ENCODE measurements around the gene USP15.

The USP15 gene

GRCh38 chr12:62435303-62436163 is 175.3 kb downstream of the USP15 start:
- TF ChIP-seq CTCF (IDR thresholded peaks at IDR 0.05; ENCODE audit: low read depth, low read length), result peak; percentile 25; the same call in 1 of the 2 replicates
- TF ChIP-seq EZH2phosphoT487 (IDR thresholded peaks at IDR 0.05; ENCODE audit: low read depth), result no peak
- Histone ChIP-seq H4K20me1 (ENCODE audit: insufficient read depth, low read length) (no peaks in the 10 kb centered on the region), H3K79me2 (ENCODE audit: low read length) (no peaks in the 10 kb centered on the region), H3K9me3 (ENCODE audit: insufficient read depth, low read length) (no peaks in the 10 kb centered on the region), H3K27ac (ENCODE audit: low read length) (no peak overlapping the region), H3K36me3 (replicated peaks; ENCODE audit: low read depth, low read length) (no peaks in the 10 kb centered on the region), H3K27me3 (ENCODE audit: low read depth, low read length) (peaks cover 5% of the 10 kb centered on the region; the same call in 1 of the 2 replicates), H2AFZ (ENCODE audit: low read depth, low read length) (peak overlapping the region; percentile 87), H3K4me3 (ENCODE audit: low read length) (peak overlapping the region; percentile 74), H3K4me2 (ENCODE audit: low read length) (peak overlapping the region; percentile 72), H3K9ac (ENCODE audit: low read length) (0 out of 2 replicates have a peak overlapping the region, but pooled peaks have one; percentile 15), H3K4me1 (ENCODE audit: low read length) (0 out of 2 replicates have a peak, but pooled peaks cover 3% of the 10 kb centered on the region)

DNA sequence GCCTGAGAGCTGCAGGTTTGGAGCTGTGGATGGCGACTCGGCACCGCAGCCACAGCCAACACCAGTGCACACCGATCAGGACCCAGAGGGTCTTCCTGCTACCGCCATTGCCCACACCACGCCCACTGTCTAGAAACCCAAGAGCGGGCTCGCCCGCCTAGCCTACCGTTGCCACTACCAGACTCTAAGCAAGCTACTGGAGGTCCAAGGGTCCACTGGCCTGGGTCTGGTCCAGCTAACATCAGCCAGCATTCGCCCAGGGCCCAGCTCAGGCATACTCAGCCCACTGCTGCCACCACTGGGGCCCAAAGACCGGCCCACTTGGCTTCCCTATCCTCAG is 175.9 kb downstream of the USP15 start:
- Histone ChIP-seq H3K9ac (ENCODE audit: low read length) (no peak overlapping the region), H2AFZ (ENCODE audit: low read depth, low read length) (no peak overlapping the region), H3K9me3 (ENCODE audit: insufficient read depth, low read length) (no peaks in the 10 kb centered on the region), H3K27me3 (ENCODE audit: low read depth, low read length) (peaks cover 3% of the 10 kb centered on the region; the same call in 1 of the 2 replicates), H3K4me1 (ENCODE audit: low read length) (0 out of 2 replicates have a peak, but pooled peaks cover 3% of the 10 kb centered on the region), H3K79me2 (ENCODE audit: low read length) (no peaks in the 10 kb centered on the region), H4K20me1 (ENCODE audit: insufficient read depth, low read length) (no peaks in the 10 kb centered on the region), H3K4me2 (ENCODE audit: low read length) (peak overlapping the region; percentile 72; the same call in 1 of the 2 replicates), H3K4me3 (ENCODE audit: low read length) (no peak overlapping the region), H3K27ac (ENCODE audit: low read length) (no peak overlapping the region), H3K36me3 (replicated peaks; ENCODE audit: low read depth, low read length) (no peaks in the 10 kb centered on the region)
- TF ChIP-seq CTCF (IDR thresholded peaks at IDR 0.05; ENCODE audit: low read depth, low read length) (no peak), EZH2phosphoT487 (IDR thresholded peaks at IDR 0.05; ENCODE audit: low read depth) (no peak)

- TF ChIP-seq CTCF (IDR thresholded peaks at IDR 0.05; ENCODE audit: low read depth, low read length) (peak; percentile 90), EZH2phosphoT487 (IDR thresholded peaks at IDR 0.05; ENCODE audit: low read depth) (no peak)
- 0 out of 2 replicates have a peak, but pooled peaks cover 3% of the 10 kb centered on the region for H3K9me3 ChIP-seq (ENCODE audit: insufficient read depth, low read length)
- H3K4me3 ChIP-seq (ENCODE audit: low read length), result no peak overlapping the region
- no peaks in the 10 kb centered on the region for H3K27me3 ChIP-seq (ENCODE audit: low read depth, low read length)
- no peak overlapping the region for H3K27ac ChIP-seq (ENCODE audit: low read length)
- no peaks in the 10 kb centered on the region for H3K79me2 ChIP-seq (ENCODE audit: low read length)
- peak overlapping the region; percentile 29 for H2AFZ ChIP-seq (ENCODE audit: low read depth, low read length)
- no peak overlapping the region for H3K9ac ChIP-seq (ENCODE audit: low read length)
- H4K20me1 ChIP-seq (ENCODE audit: insufficient read depth, low read length), result no peaks in the 10 kb centered on the region
- no peaks in the 10 kb centered on the region for H3K36me3 ChIP-seq (replicated peaks; ENCODE audit: low read depth, low read length)
- H3K4me1 ChIP-seq (ENCODE audit: low read length), result 0 out of 2 replicates have a peak, but pooled peaks cover 3% of the 10 kb centered on the region
- peak overlapping the region; percentile 18 for H3K4me2 ChIP-seq (ENCODE audit: low read length)
Observed at GRCh38 chr12:62438098-62438692, 178.0 kb downstream of the USP15 start.

Data from OCI-LY3 (cell line).